GM21367 (cell line): ENCODE data around the gene PTX3.

Source experiments
- ATAC-seq: cut with Tn5 transposase; IDR thresholded peaks from one replicate; pipeline ENCODE4 v1.9.1; 2021; ENCODE audit not compliant: unreplicated experiment

Gene PTX3

DNA sequence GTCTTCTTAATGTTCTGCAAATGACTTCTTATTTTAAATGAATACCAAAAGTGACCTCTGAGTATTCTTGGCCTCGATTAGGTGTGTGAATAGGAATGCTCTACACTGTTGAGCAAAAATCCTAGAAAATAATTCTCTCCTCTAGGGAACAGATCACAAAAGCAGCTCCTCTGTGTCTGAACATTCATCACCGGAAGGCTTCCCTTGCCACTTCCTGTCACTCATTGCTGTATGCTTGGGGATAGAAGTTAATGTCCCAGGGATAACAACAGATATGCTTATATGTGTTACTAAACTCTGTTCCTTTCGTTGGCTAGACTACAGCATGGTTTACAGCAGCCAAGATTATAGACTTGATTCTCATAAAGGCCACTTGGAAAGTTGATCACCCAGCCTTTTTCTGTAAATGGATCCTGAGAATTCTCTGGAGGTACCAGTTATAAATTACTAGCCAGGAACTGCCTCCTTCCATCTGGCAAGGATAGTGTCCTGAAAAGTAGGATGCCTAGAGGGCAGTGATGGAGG lies 16.0 kb upstream of the PTX3 start:
- ATAC-seq = no peak

DNA sequence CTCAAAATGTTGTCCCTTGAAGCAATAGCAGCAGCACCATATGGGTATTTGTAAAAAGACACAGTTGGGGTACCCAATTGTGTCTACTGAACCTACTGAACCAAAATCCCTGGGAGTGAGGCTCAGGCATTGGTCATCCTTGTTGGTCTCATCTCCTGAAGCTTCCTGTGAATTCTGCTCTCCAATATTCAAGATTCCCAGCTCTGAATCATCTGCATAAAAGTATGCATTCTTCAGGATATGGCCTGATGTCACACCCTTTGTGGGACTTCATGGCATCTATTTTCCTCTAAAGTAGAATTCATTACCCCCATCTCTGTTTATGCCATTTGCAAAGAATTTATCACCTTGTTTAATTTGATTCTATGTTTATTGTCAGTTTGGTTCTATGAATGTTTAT lies 13.3 kb upstream of the PTX3 start:
- ATAC-seq = no peak

DNA sequence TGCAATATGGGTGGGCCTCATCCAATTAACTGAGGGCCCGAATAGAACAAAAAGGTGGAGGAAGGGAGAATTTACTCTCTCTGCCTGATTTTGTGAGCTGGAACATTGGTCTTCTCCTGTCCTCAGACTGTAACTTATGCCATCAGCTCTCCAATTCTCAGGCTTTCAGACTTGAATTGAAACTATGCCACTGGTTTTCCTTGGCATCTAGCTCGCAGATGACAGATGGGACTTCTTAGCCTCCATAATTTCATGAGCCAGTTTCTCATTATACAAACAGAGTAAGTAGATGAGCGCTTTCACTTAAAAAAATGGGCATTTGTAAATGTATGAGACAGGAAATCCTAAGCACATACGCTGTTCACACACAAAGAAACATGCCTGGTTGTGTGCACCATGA lies 8.7 kb upstream of the PTX3 start:
- no peak for ATAC-seq

DNA sequence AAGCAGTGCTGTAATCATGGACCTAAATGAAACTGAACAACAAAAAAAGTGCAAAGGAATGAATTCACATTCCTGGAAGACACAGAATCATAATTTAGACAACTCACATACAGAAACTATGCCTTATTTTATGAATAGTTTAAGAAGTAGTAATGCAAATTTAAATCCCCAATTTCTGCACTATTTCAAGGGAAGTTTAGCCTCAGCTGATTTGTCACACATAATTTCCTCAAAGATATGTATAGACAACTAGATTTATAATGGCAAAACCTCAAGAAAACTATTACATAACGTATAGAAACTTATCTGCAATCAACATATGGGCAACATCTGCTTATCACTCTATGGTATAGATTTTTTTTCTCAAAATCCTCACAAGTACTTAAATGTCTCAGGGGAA lies 7.8 kb upstream of the PTX3 start:
- no peak for ATAC-seq

DNA sequence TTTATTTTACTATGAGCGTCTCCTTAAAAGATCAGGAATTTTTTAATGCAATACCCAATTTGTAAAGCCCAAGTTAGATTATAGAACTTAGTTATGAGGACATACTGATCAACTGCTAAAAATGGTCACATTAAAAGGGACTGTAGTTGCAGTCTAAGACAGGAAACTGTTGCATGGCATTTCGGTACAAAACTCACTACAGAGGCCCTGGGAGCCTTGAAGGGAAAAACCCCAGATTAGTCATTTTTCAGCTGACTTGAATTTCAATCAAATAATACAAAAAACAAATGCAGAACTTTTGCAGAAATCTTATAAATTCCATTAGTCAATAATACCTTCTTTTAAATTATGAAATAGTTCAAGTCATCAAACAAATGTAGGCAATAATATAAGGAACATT lies 6.9 kb upstream of the PTX3 start:
- ATAC-seq = no peak

DNA sequence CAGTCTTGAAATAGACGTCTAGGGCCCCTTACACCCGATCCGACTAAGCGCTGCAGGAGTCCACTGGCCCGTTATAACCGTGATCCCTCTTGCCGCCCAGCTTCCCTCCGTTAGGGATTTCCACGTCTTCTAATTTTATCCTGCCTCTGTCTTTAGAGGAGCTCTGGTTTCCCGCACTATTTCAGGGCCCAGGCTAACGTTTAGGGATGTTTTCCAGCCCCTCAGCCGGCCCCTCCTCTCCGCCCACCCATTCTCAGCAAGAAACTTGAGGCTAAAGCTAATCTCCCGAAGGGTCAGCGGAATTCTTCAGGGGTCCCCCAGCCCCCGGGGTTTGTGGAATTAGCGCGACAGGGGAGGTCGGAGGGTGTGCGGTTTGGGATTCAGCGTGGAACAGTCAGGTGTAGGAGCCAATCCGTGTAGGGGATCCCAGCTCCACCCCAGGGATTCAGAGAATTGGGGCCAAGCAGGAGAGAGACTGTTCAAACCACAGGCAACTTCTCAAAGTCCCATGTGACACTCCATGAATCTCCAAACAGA lies 1.6 kb downstream of the PTX3 start:
- no peak for ATAC-seq

DNA sequence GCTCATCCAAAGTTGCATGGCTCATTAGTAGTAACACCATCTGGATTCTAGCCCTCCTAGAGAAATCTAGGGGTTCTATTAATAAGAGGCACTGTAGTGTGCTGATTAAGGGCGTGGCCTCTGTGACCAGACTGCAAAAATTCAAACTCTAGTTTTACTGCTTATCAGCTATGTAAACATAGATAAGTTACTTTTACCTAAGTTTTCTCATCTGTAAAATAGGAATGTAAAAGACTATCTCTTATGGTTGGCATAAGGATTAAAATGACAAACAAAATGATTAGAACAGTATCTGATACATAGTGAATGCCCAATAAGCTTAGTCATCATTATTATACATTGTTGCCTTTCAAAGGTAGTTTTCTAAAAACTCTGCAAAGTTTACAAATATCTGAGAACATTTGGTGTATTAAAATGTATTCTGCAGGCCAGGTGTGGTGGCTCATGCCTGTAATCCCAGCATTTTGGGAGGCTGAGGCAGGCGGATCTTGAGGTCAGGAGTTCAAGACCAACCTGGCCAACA lies 4.5 kb downstream of the PTX3 start:
- ATAC-seq = no peak

DNA sequence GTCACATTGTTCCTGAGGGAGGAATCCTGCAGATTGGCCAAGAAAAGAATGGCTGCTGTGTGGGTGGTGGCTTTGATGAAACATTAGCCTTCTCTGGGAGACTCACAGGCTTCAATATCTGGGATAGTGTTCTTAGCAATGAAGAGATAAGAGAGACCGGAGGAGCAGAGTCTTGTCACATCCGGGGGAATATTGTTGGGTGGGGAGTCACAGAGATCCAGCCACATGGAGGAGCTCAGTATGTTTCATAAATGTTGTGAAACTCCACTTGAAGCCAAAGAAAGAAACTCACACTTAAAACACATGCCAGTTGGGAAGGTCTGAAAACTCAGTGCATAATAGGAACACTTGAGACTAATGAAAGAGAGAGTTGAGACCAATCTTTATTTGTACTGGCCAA lies 6.1 kb downstream of the PTX3 start:
- no peak for ATAC-seq

DNA sequence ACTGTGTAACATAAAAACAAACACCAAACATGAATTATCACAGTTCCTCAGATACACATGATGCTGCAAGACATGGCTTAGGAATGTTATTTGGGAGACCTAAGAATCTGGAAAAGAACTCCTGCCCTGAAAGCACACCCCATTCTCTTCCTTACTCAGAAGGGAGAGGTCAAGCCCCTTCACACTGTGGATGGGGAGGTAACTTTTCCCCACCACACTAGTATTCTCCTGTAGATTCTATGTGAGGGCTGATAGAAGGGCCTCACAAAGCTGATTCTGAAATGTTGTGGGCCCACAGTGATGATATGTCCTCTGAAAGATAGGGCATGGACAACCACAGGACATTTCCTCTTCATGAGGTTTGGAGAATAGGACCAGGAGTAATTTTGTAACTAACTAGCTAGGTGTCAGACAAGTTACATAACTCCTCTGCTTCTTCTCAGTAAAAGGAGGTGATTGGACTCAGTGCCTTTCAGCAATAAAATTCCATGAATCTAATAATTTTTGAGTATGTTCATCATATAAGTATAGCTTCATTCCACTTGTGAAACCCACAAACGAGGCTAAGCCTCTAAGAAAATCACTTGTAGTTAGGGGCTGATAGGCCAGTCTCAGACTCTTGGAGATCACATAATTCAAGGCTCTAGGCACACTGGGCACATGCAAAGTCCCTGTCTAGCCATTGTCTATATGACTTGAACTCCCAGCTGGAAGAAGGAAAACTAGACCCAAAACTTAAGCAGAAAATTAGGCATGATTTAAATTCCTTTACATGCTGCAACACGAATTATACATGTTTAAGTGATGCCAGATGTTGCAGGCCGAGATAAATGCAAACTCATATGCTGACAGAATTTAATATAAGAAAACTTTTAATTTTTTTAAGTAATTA lies 7.5 kb downstream of the PTX3 start:
- ATAC-seq = no peak

DNA sequence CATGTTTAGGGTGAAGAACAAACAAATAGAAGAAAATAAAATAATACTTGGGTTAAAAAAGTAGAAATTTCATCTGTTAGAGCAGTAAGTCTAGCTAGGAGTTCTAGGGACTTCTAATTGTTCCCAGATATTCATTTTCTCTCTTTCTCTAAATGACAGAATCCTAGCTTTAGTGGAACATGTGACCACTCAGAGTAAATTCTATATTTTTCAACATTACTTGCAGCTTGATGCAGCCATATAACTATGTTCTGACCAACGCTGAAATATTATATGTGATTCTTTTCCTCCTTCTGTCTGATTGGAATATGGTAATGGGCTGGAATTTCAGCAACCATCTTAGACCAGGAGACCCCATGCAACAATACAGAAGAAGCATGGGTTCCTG lies 8.1 kb downstream of the PTX3 start:
- ATAC-seq = no peak

DNA sequence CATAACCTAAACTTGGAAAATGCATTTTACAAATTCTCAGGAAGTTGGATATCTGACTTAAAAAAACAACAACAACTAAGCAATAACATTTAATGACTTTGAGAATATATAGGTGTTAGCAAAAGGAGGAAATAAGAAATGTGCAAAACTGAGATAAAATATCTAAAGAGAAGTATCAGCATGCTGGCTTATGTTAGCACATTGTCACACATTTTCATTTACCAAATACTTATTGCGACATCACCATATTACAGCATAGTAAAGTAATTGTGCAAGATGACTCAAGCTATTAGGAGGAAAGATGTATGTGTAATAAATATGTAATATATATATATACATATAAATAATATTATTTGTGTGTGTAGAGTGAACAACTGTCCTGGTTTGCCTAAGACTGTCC lies 9.2 kb downstream of the PTX3 start:
- no peak for ATAC-seq

DNA sequence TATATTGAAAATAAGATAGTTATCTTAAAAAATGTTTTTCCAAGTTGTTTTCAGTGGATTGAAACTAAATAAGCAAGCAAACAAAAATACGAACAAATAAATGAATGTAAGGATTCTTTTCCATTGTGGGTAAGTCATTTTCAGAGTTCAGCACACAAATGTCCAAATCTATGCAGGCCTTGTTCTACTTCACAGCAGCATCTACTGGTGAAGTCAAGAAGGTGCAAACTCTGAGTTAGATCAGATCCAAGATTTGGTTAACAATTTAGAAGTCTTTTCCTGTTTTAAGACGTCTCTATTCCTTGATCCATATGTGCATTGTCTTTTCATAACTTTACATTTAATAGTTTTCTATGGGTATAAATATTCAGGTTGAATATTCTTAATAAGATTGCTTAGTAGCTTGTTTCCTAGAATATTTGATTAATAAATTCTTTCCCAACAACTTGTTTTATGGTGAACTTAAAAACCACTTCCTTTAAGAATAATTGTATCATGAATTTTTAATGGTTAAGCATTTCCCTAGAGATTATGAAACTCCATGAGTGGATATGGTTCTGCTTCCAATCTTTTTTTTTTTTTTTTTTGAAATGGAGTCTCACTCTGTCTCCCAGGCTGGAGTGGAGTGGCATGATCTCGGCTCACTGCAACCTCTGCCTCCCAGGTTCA lies 10.5 kb downstream of the PTX3 start:
- ATAC-seq = no peak

DNA sequence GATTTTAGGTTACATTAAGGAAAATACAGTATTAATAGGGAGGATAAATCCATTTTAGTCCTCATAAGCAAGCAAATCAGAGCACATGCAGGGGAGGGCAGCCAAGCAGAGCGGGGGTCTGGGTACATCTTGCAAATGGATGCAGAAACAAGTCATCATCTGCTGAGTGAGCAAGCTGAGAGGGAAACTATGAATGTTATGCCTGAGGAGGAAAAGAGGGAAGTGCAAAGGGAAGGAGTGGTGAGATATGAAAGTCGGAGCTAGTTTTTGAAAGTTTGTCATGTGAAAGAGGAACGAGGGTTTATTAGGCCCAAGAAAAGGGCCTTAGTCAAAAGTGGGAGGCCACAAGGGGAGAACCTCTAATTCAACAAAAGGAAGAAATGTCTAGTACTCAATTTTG lies 15.4 kb downstream of the PTX3 start:
- ATAC-seq = no peak

DNA sequence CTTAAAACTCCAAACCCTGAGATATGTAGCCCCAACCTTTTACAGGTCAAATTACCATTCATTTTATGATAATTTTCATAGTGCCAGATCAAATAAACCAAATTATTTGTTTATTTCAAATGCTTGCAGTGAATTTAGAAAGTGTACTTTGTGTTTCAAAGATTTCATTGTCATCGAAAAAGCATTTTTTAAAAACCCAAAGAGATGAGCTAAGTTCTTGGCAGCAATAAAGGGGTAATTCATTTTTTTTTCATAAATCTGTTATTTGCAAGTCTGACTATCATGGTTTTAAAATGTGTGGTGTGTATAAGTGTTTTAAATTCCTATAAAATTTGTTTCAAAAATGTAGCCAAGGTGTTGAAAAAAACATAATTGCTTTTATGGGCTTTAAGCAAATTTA lies 17.2 kb downstream of the PTX3 start:
- ATAC-seq = no peak

DNA sequence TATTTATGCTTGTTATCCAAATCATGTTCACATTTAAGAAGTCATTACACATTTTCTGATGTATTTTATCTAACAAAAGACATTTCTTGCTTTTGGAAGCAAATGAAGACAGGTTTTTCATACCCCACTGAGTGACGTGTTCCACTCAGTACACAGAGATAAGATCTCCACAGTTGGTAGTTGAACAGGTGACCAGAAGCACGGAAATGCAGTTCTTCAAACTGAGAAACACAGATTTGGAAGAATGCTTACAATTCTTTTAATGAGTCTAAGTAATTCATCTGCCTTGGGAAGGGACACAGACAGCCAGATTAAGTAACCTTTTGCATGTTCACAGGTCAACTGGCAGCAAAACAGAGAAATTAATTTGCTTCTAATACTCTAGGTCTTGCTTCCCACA lies 23.1 kb downstream of the PTX3 start:
- no peak for ATAC-seq

DNA sequence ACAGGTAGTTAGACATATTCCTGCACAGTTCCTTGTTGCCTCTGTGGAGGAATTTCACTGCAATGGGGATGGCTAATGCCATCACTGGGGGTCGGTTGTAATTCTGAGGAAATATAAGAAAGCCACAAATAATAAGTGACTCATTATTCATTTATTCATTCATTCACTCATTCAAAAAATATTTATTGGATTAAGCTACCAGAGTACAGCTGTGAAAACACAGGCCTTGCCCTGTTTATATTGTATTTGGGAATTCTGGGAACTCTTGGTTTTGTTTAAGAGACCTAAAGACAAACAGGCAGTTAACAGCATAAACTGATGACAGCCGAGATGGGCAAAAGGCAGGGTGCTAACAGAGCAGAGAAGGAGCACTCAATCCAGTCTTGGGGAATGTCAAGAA lies 23.6 kb downstream of the PTX3 start:
- ATAC-seq = no peak

DNA sequence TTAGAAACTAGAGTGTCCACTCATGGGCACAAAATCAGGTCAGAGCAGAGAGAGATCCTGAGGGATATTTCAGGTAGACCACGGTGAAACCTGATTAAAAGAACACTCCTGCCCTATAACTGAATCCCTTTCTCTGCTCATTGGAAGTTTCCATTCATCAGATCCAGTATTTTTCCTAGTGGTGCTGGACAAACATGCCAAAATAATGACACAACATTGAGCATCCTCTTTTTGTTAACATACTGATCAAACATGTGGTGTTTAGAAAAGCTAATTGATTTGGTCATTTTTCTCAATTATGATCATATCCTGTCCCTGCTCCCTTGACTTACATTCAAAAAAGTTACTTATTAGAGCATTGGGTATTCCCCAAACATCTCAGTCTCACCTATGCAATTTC lies 27.2 kb downstream of the PTX3 start:
- ATAC-seq = no peak

DNA sequence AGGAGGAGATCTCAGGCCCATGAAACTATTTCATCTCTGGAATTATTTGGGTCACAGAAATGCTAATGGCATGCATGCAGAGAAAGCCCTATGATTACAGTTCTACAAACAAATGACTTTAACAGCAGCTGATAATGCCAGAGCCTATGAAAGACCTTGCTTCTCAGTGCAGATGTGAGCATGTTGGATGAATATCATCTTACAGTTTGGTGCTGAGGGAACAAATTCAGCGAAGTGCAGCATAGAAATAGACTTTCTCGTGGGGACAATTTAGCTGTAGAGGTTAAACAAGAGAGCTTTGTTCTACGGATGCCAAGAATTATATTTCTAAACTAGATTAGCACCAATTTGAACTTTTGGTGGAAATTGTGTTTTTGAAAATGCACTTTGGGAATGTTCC lies 27.7 kb downstream of the PTX3 start:
- ATAC-seq = no peak

DNA sequence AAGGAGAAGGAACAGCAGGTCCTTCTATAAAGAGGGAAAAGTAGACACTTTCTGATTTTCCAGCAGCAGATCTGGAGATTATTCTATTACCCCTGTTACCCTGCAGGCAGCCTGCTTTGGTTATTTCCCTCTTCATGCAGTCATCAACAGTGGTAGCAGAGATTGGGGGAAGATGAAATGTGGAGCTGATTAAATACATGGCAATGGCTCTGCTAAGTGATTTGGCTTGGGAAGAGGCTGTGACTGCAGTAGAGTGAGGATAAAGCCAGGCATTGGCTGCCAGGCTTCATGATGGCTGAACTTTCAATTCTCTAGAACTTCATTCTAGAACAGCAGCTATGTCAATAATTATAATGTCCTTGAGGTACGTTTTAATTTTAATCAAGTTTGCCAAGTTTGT lies 29.1 kb downstream of the PTX3 start:
- no peak for ATAC-seq

DNA sequence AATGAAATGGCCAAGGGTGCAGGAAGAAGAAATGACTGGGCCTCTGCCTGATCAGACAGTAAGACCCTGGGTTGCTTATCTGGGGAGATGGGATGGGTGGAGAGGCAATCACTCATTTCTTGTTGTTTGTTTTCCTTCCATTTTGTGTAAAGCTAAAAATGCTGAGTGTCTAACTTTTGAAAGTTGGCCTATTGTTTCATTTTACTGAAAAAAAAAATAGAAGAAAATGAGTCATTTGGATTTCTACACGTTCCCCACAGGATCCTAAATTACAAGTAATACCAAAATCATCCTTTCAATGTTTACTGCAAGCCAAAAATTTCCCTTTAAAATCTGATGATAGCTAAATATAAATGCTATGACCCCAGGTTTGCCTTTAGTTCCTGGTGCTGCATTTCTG lies 30.6 kb downstream of the PTX3 start:
- ATAC-seq = no peak

DNA sequence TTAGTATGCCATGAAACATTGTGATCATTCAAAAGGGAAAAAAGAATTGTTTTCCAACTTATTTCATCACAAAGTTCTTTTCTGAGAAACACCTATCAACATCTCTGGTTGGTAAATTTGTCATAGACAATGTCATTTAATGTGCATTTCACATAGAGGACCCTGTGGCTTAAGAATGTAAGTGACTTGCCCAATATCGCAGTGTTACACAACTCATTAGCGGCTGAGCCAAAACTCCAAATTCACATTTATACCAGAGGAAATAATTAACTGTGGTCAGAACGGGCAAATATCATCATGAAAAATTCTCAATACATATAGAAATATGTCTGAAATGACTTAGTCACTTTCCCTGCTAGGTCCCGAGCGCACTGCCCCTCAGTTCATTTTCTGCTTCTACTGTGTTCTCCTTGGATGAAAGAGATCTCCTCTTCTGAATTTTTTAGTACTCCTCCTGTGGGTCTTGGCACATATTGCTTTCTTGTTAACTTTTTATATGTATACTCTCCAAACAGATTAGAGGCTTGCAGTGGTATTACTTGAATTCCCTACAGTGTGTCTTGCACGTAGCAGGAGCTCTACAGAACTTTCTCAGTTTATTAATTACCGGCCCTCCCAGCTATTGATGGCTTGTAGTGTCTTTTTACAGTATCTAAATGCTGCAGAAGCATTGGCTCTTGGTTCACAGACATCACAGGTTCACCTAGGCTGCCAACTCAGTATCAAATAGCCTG lies 33.1 kb downstream of the PTX3 start:
- no peak for ATAC-seq
